GM12865 (cell line): ENCODE data around the gene MRPL28.

Experiments used
- DNase-seq: peaks from one replicate; pipeline ENCODE4 v3.0.0; 2010; ENCODE audit warnings: low read depth
- H3K4me3 ChIP-seq: 2 replicates; pipeline ENCODE4 v1.5.1; 2011; ENCODE audit warnings: mild to moderate bottlenecking, low read depth, low read length, control low read depth
- CTCF ChIP-seq: IDR thresholded peaks from 2 replicates; pipeline ENCODE4 v1.5.1; 2011; ENCODE audit warnings: low read length, control low read depth, low read depth, inconsistent platforms; ENCODE audit not compliant: insufficient read depth; ENCODE audit errors: missing control alignments

The MRPL28 gene

GRCh38 chr16:374616-374926, 4.2 kb upstream of the MRPL28 start:
- DNase-seq, result no peak
- no peak overlapping the region for H3K4me3 ChIP-seq
- TF ChIP-seq CTCF, result no peak

GRCh38 chr16:373848-374615, 3.7 kb upstream of the MRPL28 start:
- no peak overlapping the region for H3K4me3 ChIP-seq
- TF ChIP-seq CTCF, result no peak
- no peak for DNase-seq

- no peak for TF ChIP-seq CTCF
- DNase-seq, result no peak
- no peak overlapping the region for H3K4me3 ChIP-seq
Observed at GRCh38 chr16:373020-373598, 2.8 kb upstream of the MRPL28 start.

DNA sequence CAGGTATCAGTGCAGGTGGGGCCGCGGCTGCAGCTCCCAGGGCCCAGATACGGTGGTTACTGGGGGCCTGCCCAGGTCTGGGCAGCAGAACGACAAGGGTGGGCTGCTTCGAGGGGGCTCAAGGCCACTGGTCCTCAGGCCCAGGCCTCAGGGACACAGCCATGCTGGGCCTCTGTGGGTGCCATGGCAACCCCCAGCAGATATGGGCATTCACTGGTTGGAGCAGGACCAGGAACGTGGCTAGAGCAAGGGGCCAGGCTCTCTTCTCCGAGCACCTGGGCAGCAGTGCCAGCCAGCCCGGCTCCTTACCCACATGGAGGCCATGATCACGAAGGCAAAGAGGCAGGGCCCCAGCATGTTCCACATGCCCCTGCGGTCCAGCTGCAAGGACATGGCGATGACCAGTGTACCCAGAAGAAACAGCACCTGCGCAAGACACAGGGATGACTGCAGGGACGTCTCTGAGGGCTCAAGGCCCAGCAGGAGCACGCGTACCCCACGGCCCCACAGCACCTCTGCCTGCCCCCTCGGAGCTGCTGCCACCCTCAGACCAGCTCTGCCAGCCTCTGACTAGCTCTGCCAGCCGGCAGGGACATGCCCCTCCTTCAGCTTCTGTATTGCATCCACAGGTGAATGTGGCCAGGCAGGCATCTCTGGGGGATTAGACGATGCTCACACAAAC, 2.1 kb upstream of the MRPL28 start:
- no peak overlapping the region for H3K4me3 ChIP-seq
- no peak for DNase-seq

GRCh38 chr16:371515-372301, 1.4 kb upstream of the MRPL28 start:
- H3K4me3 ChIP-seq, result no peak overlapping the region
- TF ChIP-seq CTCF, result no peak
- DNase-seq, result no peak

More for the DNA sequence above, 2.1 kb upstream of the MRPL28 start:
- no peak for TF ChIP-seq CTCF

DNA sequence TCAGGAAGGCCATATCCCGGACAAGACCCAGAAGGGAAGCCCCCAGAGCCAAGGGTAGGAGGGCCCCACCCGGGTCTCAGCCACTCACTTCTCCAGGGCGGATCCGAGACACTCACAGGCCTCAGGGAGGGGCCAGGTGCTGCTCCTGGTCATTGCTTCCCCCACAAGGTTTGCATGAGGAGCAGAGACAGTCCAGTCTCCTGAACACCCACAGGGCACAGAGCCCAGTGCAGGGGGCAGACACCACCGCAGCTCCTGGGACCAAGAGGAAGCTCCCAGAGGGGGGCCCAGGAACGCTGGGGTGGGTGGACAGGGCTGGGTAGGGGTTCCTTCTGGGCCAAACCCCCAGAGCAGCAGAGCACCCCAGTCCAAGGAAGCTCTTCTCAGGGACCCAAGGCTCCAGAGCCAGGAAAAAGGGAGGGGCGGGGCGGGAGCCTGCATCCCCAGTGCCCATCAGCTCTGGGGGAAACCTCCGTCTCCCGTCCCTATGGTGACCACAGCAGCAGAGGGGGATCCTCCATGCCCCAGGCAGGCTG, 709 bp upstream of the MRPL28 start:
- DNase-seq, result no peak
- no peak for TF ChIP-seq CTCF
- peak overlapping the region; percentile 43 for H3K4me3 ChIP-seq
